Myocyte (in vitro differentiated cells): ENCODE measurements around the gene MIS12. TPM values are rescaled to one million over a fixed set of nuclear protein-coding genes. Genes with fewer than 3 reads are reported as not detected.

Source experiments
- DNase-seq: peaks from one replicate; pipeline ENCODE4 v3.0.0-alpha.2; 2012; ENCODE audit warnings: low read depth
- total RNA-seq: library from RNA; depleted of rRNA; stranded (reverse); fragments of >200 nt; gene quantifications from 2 replicates; pipeline ENCODE4 v1.2.3, GENCODE V29; 2014

MIS12 gene
- total RNA-seq, 1 donor from 2014 or later = 21.9 TPM

DNA sequence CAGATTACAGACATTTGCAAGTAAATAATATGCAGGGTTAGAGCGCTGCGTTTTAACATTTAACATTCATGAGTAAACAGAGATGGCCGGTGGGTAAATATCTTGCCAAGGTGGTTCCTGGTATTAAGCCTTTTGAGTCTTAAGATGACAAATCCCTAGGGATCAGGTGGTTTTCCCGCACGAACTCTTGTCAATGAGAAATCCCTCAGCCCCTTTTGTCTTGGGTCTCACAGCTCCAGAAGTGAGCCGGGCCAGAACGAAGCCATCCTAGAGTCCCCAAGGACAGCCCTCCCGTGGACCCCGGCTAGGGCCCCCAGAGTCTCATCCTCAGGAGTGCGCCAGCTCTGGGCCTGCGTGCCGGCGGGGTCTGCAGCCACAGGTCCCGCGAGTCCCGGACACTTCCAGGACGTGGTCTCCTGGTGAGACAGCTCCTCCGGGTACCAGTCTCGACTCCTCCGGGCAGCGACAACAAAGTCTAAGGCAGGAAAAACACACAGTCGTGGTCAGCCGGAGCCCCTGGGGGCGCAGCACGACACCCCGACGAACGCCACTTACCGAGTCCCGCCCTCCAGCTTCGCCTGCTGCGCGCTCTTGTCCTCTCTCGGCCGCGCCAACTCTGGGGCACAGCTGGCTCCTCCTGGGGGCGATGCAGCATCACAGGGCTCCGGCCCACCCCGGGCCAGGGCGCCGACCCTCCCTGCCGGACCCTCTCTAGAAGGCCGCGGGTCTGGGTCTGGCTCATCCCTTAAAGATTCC is 13.3 kb downstream of the MIS12 start:
- DNase-seq = no peak

GRCh38 chr17:5500247-5500588 is 13.9 kb downstream of the MIS12 start:
- no peak for DNase-seq

- DNase-seq = peak; percentile 81
Observed at GRCh38 chr17:5500589-5501391, 14.4 kb downstream of the MIS12 start.

- no peak for DNase-seq
Observed at GRCh38 chr17:5501685-5502084, 15.3 kb downstream of the MIS12 start.

GRCh38 chr17:5502552-5502951 is 16.2 kb downstream of the MIS12 start:
- no peak for DNase-seq

- DNase-seq = no peak
Observed at GRCh38 chr17:5506307-5506706, 19.9 kb downstream of the MIS12 start.

DNA sequence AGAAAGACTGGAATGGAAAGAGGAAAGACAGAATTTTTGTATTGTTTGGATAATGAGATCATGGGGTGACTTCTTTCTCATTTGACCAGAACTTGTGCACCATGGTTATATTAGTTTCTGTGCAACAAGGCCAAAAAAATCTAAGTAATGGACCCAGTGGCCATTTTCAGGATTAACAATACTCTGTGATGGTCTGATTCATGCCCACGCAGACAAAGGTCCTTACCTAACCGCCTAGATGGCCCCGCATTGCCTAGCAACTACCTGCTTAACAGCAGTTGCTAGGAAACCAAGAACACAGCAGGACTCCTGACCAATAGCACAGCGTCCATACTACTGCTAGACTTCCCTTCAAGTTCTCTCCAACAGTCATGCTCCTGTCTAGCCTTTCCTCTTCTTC is 22.4 kb downstream of the MIS12 start:
- DNase-seq = no peak

- DNase-seq = no peak
Observed at GRCh38 chr17:5509482-5509881, 23.1 kb downstream of the MIS12 start.

DNA sequence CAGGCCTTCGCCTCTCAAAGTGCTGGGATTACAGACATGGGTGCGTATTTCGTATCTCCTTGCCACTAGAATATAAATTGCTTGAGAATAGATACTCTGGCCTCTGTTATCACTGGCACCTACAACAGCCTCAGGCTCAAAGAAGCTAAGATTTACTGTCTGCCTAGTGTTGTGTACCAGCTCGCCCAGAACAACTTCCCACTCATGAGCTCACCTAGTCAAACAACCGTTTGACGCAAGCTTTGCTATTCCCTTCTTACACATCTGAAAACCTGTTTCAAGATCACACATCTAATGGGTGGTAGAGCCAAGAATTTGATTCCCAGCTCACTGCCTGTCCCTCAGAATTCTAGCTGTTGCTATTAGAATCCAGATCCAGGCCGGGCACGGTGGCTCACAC is 24.4 kb downstream of the MIS12 start:
- DNase-seq = no peak

- DNase-seq = peak; percentile 31
Observed at GRCh38 chr17:5511401-5512225, 25.2 kb downstream of the MIS12 start.

DNA sequence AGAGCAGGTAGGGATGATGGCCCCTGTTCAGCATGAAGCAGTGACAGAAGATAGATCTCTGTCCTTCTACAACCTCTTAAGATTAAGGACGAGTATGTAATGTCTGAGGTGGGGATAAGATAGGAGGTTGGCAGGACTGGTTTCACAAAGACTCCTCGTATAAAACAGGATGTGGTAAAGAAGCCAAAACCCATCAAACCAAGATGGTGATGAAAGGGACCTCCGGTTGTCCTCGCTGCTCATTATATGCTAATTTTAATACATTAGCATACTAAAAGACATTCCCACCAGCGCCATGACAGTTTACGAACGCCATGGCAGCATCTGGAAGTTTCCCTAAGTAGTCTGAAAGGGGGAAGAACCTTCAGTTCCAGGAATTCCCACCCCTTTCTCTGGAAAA is 27.3 kb downstream of the MIS12 start:
- no peak for DNase-seq

GRCh38 chr17:5514976-5515375 is 28.6 kb downstream of the MIS12 start:
- no peak for DNase-seq

DNA sequence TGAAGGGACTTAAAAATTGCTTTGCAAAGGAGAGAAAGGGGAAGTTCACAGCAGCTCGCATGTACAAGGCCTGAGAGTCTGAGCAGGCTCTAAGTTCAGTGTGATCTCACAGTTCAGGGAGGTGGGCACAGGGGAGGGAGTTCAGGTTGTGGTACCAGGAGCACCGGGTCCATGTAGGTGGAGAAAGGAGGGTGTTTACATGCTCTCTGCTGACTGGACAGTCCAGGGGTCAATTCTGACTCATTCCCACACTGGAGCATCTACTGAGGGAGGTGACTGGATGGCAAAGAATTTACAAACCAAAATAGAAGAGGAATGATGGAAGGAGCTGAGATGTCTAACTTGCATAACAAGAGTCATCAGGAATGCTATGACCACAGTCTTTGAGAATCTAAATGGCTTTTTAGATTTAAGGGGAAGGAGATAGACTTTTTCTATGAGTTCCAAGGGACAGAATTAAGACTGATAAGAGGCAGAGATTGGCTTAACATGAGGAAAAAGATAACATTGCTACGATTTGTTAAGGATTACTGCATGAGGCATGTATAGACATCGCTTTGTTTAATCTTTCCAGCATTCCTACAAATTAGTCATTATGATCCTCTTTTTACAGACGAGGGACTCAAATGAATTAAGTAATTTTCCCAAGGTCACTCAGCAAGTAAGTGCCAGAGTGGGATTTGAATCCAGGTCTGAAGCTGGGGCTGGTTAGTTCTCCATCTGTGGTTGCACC is 29.9 kb downstream of the MIS12 start:
- peak; percentile 93 for DNase-seq

GRCh38 chr17:5522476-5522875 is 36.1 kb downstream of the MIS12 start:
- DNase-seq = no peak

- no peak for DNase-seq
Observed at GRCh38 chr17:5523249-5523648, 36.9 kb downstream of the MIS12 start.

DNA sequence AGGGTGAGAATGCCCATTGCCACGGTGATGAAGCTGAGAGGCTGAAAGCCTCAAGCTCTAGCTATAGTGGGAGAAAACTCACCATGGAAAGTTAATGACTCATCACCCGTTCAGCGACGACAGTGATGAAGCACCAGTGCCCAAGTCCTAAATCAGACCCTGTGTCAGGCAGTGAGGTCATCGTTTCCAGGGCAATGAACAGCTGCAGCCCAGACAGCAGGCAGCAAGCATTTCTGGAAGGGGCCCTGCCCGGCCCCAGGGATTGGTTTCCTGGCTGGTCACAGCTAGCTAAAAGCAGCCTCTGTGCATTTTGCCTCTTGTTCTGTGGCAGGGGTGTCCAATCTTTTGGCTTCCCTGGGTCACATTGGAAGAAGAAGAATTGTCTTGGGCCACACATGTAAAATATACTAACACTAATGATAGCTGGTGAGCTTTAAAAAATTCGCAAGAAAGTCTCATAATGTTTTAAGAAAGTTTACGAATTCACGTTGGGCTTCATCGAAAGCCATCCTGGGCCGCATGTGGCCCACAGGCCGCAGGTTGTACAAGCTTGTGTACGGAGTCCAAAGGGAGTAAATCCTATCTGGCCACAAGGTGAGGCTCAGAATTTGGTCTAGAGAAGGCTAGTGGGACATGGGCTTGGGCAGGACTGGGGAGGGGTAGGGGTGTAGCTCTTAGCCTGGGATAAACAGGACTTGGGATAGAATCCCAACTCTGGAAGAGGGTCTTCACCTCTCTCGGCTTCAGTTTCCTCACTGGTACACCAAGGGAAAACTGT is 40.6 kb downstream of the MIS12 start:
- peak; percentile 100 for DNase-seq

DNA sequence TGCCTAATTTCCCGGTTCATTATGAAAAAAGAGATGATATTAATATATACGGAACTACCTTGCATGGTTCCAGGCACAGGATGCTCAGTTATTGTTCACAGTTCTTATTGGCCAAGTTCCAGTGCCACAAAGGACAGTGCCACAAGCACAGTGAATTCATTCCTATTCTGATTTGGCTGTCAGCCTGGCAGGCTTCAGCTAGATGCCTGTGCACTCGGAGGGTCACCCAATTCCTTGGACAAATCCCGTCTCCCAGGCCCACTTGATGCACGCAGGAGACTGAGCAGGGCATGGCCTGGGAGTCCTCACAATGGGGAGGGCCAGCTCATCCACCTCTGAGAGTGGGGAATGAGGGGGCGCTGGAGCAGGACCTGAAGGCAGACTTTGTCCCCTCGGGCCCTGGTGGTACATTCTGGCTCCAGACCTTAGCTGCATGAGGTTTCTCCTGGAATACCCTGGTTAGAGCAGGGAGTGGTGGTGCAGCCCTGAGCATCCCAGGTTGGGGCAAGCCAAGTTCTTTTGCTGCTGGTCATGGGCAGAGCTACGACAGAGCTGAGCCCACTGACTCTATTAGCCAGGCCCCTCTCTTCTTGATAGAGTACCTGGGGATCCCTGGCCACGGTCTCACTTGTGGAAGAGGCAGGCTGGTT is 41.4 kb downstream of the MIS12 start:
- peak; percentile 68 for DNase-seq

DNA sequence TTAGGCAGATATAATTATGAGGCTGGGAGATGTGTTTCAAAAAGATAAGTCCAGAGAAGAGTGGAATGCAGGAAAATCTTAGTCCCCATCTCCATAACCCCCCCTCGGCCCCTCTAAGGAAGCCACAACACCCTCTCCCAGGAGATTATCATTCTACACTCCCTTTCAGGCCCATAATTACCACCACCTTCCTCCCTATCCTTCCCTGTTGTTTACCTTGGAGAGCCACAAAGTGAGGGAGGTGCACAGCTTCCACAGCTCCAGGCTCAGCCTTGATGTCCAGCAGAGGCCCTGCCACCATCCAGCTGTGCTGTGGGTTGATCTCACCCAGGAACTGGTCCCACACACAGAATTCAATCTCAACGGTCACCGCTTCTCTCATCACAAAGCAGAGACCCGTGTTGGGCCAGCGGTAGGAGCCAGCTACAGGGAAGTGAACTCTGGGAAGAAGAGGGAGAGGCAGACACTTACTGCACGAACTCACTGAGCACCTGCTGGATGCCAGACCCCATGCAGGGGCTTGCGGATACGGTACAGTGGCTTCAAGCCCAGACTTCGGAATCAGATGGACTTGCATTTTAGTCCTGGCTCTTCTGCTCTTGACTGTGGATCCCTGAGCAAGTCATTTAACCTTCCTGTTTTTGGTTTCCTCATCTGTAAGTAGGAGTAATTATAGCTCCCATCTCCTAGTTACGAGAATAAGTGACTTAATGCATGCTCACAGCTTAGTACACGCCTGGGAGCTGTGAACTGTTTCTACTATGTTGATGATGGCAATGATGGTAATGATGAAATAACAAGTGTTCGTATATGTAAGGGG is 44.1 kb downstream of the MIS12 start:
- DNase-seq = no peak

DNA sequence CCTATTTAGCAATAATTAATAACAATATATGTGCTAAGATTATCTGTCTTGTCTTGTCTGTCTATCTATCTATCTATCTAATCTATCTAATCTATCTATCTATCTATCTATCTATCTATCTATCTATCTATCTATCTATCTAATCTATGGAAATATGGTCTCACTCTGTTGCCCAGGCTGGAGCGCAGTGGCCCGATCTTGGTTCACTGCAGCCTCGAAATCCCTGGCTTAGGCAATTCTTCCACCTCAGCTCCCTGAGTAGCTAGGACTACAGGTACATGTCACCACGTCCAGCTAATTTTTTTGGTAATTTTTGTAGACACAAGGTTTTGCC is 44.7 kb downstream of the MIS12 start:
- no peak for DNase-seq
